ENCODE results near the gene GZF1.

The GZF1 gene

GRCh38 chr20:23361476-23362391 lies at the start of gene GZF1:
Gene GZF1 (plus strand): TSS chr20:23362182. CDS start chr20:23364384, 2,202 bp downstream.
- DNase-seq, result peak; percentile 98

- DNase-seq, result no peak
Measured at GRCh38 chr20:23313271-23313670, 48.7 kb upstream of the GZF1 start.

- DNase-seq, result no peak
Measured at GRCh38 chr20:23314699-23315098, 47.3 kb upstream of the GZF1 start.

GRCh38 chr20:23315099-23315498 lies 46.9 kb upstream of the GZF1 start:
- DNase-seq, result no peak

GRCh38 chr20:23316626-23317025 lies 45.4 kb upstream of the GZF1 start:
- DNase-seq, result no peak

- no peak for DNase-seq
Measured at GRCh38 chr20:23317081-23317480, 44.9 kb upstream of the GZF1 start.

GRCh38 chr20:23318347-23318746 lies 43.6 kb upstream of the GZF1 start:
- DNase-seq, result no peak

- no peak for DNase-seq
Measured at GRCh38 chr20:23320317-23320716, 41.7 kb upstream of the GZF1 start.

- no peak for DNase-seq
Measured at GRCh38 chr20:23325107-23325506, 36.9 kb upstream of the GZF1 start.

GRCh38 chr20:23326774-23327173 lies 35.2 kb upstream of the GZF1 start:
- DNase-seq, result no peak

GRCh38 chr20:23327617-23328333 lies 34.2 kb upstream of the GZF1 start:
- DNase-seq, result no peak

GRCh38 chr20:23331450-23332350 lies 30.3 kb upstream of the GZF1 start:
- no peak for DNase-seq

GRCh38 chr20:23332467-23332866 lies 29.5 kb upstream of the GZF1 start:
- DNase-seq, result no peak

GRCh38 chr20:23334111-23334510 lies 27.9 kb upstream of the GZF1 start:
- no peak for DNase-seq

GRCh38 chr20:23335521-23335920 lies 26.5 kb upstream of the GZF1 start:
- no peak for DNase-seq

GRCh38 chr20:23336476-23336875 lies 25.5 kb upstream of the GZF1 start:
- no peak for DNase-seq

GRCh38 chr20:23337312-23337711 lies 24.7 kb upstream of the GZF1 start:
- DNase-seq, result no peak

GRCh38 chr20:23339986-23340385 lies 22.0 kb upstream of the GZF1 start:
- no peak for DNase-seq

- DNase-seq, result peak; percentile 21
Measured at GRCh38 chr20:23340524-23340923, 21.5 kb upstream of the GZF1 start.

GRCh38 chr20:23341073-23341472 lies 20.9 kb upstream of the GZF1 start:
- no peak for DNase-seq

GRCh38 chr20:23343590-23343989 lies 18.4 kb upstream of the GZF1 start:
- DNase-seq, result no peak

- DNase-seq, result no peak
Measured at GRCh38 chr20:23344336-23344735, 17.6 kb upstream of the GZF1 start.

- no peak for DNase-seq
Measured at GRCh38 chr20:23346002-23346401, 16.0 kb upstream of the GZF1 start.

Data from CD4-positive, alpha-beta T cell treated with Interleukin-6 for 4 hours (primary cell).